ENCODE data around the gene ADAMTS12.

Gene ADAMTS12

DNA sequence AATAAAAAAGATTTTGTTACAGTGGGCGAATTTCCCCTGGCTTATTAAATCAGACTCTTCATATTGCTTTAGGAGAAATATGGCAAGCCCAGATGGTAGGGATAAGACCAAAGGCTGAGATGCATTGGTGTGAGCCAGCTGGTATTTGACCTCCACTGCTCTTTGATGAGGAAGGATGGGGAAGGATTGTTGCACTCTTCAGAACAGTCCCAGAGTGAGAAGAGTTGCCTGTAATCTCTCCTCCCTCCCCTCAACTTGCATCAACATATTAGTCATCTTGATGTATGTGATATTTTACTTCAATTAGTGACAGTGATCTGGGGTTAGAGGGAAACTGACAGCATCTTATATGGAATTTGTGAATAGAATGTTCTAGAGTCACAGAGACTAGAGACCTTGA is 136.6 kb downstream of the ADAMTS12 start:
- DNase-seq (ENCODE audit: low read depth): no peak

DNA sequence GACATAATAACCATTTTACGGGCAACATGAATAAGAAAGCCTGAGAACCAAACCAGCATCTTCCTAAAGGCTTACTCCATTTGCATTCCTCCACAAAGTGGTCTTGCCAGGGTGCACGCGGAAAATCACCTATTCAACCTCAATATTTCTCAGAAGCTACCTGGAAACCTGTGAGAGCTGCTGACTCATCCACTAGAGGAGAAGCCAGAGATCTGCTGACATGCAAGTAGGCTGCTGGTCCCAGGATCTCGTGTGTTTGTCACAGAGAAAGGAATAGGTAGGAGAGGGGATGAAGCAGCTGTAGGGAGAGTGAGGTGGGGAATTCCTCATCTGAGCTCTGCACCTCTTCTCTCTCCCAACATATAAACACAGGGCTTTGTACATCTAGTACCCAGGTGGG is 138.1 kb downstream of the ADAMTS12 start:
- DNase-seq (ENCODE audit: low read depth): no peak

DNA sequence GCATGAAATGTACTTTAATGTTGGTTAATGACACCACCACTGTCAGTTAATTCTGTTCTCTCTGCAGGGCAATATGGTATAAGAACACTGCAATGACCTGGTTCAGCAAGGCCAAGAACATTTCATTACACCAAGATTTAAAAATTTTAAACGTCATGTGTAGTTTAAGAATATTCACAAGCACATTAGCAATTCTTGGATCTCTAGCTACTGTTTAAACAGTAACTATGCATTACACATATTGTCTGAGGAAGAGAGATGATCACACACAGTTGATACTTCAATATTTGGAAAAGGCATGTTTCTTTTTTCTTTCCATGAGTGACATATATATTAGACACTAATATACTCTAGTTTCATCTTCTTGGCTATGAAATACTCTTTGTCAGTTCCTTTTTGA is 143.0 kb downstream of the ADAMTS12 start:
- DNase-seq (ENCODE audit: low read depth): no peak

DNA sequence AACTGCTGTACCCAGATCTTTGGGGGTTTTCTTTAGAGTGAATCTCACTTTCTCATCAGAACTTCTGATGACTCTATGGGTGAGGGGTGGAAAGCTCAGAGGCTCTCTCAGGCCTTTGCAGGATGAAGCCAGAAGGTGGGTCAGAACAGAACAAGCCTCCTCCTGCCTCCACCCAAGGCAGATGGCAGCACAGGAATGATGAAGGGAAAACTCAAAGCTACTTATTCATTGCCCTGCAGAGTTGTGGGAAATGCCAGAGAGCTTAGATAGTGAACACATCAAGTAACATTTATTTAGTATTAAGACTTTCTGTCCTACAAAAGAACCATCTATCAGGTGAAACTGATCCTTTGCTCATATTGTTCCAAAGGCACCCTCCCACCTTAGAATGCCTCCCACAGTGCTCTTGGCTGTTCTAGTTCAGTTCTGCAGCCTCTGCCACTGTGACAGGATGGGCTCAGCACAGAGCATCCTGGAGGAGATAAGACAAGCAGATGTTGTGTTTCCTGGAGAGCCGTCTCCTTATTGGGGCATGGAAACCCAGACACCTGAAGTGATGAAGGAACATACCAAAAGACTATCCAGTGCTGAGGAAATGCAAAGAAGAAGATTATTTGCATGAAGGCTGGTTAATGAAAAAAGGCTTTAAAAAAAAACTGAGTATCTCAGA is 146.6 kb downstream of the ADAMTS12 start:
- DNase-seq (ENCODE audit: low read depth): no peak

DNA sequence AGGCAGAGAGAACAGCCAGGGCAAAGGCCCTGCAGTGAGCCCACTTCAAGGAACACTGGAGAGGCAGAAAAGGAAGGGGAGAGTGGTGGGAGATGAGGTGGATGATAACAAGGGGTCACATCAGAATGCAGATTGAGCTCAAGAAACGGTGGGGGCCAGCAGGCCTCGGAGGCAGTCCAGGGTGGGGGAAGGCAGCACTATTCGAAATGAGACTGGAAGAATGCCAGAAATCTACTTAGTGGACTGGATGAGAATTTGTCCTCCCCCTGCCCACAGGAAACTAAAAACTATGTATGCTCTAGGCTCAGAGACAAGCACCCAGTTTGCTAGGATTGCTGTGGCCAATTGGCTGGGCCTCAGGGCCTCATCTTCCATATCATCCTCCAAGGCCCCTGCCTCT is 148.7 kb downstream of the ADAMTS12 start:
- no peak for DNase-seq (ENCODE audit: low read depth)

DNA sequence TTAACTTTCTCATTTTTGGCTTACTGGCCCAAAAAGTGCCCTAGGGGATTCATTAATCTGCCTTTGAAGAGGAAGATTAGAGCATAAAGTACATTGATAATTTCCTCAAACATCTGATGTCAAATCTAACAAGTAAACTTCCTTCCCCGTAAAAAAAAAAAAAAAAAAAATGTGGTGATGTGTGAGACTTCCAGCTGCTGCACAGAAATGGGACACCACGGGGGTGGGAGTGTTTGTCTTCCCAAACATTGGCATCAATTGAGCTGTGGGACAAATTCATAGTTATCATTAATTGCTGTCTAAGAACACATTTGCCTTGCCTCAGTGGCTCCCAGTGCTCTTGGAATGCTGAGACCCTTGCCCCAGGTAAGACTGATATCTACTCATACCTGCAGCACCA is 149.6 kb downstream of the ADAMTS12 start:
- DNase-seq (ENCODE audit: low read depth): no peak

DNA sequence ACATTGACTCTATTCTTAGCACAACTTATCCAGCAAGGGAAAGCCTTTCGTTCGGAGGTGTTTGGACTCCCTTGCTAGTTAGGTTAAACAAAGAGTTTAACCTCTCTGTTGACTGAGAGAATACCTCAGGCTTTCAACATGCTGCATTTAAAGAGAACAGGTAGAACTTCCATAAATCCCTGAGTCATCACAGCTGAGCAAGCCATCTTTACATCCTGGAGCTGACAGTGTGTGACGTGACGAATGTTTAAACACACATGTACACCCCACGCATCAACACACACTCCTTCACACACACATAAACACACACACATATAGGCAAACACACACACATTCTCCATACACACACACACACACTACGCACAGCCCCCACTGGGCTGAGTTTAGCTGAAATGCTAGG is 152.8 kb downstream of the ADAMTS12 start:
- DNase-seq (ENCODE audit: low read depth): no peak

DNA sequence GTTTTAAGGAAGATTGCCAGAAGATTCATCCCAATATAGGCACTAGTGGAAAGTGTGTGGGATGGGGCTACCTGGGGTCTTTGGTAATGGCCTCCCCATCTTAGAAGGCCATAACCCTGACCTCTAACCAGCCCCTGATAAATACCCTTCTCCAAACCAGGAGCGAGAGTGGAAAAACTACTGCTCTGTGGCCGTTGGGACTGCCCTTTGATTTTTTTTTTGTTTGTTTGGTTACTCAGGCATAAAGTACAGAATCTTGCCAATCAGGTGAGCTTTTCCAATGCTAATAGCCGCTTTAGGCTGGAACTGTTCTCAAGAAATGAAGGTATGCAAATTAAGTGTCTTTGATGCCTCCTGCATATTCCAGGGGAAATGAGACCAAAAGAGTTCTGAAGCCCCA is 153.7 kb downstream of the ADAMTS12 start:
- no peak for DNase-seq (ENCODE audit: low read depth)

DNA sequence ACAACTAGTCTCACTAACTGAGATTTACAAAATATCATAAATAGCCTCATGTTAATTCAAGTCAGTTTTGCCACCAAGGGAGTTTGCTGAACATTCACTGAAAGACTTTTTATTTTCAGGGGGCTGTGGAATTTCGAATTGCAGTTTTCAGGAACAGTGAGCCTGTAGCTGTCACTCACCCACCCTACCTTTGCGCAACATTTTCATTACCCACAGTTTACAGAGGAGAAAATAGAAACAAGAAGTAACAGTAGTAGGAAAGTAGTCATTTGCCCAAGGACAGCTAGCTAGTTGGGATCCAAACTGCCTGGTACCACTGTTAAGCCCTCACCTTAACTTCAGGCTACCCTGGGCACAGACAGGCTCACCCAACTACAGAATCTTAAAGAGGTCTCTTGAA is 154.1 kb downstream of the ADAMTS12 start:
- no peak for DNase-seq (ENCODE audit: low read depth)

DNA sequence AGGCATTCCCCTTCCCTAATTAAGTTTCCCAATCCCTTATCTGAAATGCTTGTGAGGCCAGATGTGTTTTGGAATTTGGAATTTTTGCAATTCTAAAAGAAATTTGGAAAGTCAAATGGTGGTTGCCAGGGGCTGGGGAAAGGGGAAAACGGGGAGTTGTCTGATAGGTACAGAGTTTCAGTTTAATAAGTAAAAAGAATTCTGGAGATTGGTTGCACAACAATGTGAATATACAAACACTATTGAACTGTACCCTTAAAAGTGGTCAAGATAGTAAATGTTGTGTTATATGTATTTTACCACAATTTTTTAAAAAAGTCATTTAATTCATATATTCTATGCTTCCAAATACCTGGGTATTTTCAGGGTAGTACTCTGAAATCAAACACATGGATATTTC is 154.5 kb downstream of the ADAMTS12 start:
- DNase-seq (ENCODE audit: low read depth): no peak

DNA sequence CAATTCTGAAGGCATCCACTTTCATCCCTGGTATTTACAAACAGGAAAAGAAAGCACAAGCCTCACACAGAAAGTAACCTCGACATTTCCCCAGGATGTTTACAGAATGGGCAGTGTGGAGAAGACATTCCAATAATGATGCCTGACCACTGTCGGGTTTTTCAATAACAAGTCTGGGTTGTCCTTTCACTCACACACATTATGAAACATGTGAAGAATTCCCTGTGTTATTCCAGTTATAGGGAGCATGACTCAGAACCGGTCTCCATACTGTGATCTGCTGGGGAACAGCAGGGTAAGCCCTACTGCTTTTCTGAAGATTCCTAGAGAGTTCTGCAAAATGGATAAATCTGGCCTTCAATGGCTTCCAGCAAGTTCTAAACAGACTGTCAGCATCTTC is 155.3 kb downstream of the ADAMTS12 start:
- no peak for DNase-seq (ENCODE audit: low read depth)

DNA sequence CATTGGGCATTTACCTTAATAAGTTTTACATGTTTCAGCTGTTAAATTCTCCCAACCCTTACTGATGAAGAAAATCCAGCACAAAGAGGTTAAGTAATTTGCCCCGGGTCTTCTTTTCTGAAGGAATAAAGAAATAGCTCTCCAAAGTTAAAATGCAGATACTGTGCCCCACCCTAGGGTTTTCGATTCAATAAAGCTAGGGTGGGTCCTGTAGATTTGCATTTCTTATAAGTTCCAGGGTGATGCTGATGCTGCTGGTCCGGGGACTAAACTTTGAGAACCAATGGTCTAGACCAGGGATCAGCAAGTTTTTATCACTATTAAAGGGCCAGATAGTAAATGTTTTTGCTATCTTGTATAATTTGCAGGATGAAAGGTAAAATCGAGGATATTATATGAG is 156.7 kb downstream of the ADAMTS12 start:
- no peak for DNase-seq (ENCODE audit: low read depth)

DNA sequence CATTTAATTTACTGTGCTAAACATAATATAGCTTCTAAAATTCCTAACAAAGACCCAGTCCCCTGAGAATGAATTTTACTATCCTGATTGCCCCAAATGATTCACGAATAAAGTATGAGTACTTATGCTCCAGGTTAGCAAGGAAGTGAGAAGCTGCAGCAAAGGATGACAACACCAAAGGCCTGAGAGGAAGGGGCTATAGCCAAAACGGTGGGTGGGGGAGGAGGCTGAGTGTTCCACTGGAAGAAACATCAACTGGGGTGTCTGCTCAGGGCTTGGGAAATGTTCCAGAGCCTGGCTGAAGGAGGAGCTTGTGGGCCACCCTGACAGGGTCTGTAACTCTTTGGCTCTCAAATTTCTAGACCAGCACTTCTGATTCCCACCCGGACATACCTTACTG is 157.3 kb downstream of the ADAMTS12 start:
- DNase-seq (ENCODE audit: low read depth): no peak

DNA sequence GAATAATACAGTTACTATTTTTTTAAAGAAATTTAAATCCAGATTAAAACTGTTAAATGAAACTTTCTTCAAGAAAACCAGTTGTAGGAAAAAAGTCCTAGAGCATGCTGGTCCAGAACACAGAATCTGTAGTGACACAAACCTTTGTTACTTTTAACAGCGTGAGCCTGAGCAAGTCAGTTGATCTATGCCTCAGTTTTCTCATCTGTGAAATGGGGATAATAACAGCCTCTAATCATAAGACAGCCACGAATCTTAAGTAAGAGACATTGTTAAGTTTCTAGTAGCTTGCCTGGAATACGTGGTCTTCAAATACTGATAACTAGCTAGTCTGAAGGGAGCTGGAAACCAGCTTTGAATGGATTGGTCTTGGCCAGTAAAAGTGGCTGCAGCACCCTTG is 158.6 kb downstream of the ADAMTS12 start:
- DNase-seq (ENCODE audit: low read depth): no peak

DNA sequence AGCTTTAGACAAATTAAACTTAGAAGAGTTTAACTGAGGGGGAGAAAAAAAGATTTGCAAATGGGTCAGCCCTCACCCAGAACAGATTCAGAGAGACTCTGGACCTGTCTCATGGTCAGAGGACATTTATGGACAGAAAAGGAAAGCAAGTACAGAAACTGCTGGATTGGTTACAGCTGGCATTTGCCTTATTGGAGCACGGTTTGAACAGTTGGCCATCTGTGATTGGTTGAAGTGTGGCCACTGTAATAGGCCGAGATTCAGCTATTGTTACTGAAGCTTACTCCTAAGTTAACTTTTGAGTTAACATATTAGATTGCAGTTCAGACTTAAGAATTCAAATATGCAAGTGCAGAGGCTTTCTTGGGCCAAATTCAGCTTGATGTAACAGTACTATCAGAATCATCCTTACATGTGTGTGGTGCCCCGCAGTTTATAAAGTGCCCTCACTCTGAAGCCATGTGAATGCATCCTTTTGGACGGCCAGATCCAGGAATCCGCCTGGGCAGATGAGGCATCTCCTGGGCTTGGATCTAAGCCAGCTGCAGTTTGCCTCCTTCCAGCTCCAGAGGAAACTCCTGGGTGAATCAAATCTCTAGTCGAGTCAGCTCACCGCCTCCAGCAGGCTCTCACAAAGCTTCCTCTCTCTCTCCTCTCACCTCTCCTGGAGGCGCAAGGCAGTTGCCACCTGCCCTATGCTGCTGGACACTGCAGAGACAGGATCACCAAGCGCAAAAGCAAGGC is 165.2 kb downstream of the ADAMTS12 start:
- DNase-seq (ENCODE audit: low read depth): no peak

DNA sequence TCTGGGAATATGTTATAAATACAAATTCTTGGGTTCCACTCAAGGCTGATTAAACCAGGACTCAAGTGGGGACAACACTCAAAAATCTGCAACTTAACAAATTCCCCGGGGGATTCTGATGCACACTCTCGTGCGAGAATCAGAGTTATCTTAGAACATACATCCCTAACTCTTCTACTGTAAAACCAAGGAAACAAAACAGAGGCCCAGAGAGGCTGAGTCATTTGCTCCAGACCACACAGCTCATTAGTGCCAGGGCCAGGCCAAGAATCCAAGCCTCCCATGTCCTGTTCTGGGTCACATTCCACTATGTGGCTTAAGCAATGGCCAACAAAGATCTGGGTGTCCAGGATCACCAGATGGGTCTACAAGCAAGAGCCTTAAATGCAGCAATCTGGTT is 166.0 kb downstream of the ADAMTS12 start:
- no peak for DNase-seq (ENCODE audit: low read depth)

DNA sequence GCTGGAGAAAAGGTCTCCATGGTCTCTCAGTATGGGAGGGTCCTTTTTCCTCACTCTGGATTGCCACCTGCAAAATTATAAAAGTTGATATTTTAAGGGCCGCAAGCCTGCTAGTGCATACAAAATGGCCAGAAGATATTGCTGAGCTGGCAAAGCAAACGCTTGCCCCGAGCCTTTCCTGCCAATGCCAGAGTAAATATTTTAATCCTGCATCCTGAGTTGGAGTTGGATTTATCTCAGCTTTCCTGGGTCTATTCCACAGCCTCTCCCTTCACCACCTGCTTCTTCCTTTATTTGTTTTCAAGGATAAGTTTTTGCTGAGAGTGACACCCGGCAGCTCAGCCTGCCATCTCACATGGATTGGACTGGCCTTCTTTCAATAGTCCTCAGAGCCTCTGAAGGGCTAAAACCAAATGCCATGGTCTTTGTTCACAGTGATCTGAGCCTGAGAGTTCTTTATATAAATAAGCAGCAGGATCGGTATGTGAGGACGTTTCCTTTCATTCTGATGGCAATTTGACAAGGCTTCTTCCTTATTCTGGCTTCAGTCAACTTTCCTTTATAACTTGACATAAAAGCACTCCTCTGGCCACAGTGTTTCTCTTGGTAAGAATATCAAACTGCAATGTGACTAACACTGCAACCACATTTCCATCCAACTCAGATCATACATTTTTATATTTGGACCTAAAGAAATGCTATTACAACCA is 170.1 kb downstream of the ADAMTS12 start:
- DNase-seq (ENCODE audit: low read depth): no peak

DNA sequence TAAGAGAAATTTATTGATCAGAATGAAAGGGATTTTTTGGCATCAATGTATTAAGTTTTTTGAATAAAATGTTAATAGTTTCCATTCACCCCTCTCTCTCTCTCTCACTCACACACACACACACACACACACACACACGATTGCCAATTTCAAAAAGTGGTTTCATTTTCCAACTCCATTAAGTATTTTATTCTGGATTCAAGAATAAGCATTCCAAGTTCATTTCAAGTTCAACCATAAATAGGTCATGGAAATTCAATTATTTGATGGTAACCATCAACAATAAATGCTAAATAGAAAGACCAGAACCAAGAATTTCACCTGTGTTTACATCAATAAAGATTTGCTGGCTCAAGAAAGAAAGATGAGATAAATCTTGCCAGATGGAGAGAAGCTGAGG is 171.6 kb downstream of the ADAMTS12 start:
- DNase-seq (ENCODE audit: low read depth): no peak

DNA sequence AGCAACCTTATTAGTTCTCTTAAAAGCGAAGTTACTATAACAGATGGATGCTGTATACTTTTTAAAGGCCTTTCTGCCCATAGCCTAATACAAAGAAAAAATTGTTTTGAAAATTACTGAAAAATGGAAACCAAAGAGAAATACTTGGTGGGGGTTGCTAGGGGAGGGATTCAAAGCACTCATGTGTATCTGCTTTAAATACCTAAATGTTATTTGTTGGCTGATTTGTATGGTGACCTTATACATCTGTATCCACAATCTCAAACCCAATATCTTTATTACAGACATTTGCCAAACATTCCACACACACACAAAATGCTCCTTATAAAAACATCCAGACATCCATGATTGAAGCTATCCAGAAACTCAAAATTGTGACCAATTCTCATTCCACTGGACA is 172.0 kb downstream of the ADAMTS12 start:
- DNase-seq (ENCODE audit: low read depth): no peak

DNA sequence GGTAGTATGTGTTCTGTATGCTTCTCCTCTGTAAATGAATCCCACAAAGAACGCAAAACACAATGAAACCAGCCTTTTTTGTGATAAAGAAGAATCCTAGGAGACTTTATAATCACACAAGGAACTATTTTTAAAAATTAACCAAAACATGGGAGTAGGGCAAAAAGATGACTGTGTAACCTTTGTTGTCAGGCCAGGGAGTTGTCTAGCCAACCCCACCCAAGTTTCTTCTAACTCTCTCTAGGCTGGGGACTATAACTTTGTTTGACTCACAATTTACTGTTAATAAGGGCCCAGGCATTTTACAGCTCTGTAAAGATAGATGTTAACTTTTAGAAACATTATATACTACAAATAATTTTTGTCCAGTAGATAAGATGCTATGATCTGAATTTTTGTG is 176.1 kb downstream of the ADAMTS12 start:
- no peak for DNase-seq (ENCODE audit: low read depth)

DNA sequence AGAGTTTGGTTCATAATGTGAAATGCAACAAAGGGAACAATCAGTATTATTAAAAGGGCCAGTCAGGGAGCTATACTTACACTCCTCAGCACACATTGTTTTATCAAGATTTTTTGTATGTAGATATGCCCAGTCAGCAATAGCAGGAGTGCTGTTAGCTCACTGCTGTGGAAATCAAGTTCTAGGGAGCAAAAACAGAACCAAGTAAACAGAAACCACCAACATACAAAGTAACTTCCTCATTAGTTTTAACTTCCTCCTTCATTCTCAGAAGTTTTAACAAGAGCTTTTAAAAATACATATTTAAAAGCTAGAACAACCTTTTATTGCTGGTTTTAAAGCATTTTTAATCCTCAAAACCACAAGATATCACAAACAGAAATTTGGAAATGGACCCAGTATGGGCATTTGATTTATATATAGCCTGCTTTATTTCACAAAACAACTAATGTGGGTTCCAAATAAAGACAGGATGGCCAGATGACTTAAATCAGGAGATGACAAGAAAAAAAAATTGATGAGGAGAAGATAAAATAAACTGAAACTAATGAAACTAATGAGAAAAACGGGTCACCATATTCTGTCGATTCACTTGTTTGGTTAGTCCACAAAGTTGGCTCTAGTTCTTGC is 178.5 kb downstream of the ADAMTS12 start:
- DNase-seq (ENCODE audit: low read depth): no peak

DNA sequence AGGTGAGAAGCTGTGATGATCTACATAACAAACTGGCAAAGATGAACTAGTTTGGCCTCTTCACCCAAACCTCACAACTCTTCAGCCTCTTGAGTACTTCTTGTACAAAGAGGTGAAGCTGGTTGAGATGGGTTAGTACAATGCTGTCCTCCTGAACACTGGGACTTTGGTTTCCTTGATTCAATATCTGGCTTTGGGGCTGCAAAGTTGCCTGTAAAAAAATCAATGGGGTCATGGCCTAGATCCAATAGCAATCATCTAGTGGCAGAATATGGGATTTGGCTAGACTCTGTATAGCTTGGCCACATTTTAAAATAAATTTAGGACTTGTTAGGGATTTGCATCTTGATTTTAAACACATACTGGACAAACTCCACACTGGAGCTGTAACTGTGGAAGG is 179.1 kb downstream of the ADAMTS12 start:
- no peak for DNase-seq (ENCODE audit: low read depth)

DNA sequence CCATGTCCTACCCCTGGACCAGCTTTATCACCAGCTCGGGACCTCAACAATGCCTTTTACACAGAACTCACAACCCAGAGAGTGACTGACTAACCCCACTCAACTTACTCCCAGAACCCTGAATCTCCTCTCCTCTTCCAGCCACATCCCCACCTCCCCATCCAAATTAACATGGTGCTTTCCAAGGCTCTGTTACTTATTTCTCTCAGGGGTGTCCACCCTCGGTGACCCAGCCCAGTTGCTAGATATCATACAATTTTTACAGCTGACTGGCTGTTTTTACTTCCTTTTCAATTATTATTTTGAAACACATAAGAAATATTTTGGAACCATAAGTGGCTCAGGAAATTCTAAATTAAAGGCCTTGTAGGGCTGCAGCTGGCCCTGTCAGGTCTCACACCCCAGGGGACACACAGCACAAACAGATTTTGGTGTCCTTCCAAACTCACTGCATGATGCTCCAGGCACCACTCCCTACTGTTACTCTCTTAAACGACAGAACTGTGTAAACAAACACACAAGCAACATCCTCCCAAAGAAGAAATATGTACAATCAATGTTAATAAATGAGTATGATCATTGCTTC is 180.6 kb downstream of the ADAMTS12 start:
- no peak for DNase-seq (ENCODE audit: low read depth)
